Measurements from ENCODE around the gene ABI2. TPM values are rescaled to one million over a fixed set of nuclear protein-coding genes. Genes with fewer than 3 reads are reported as not detected.

ABI2 gene
- total RNA-seq, 1 donor from 2014 or later = 31.7 TPM

GRCh38 chr2:203394519-203395227, 66.5 kb downstream of the ABI2 start:
- no peak overlapping the region for H3K4me3 ChIP-seq
- no peaks in the 10 kb centered on the region for H3K9me3 ChIP-seq
- H3K36me3 ChIP-seq = peaks cover 0 to 5% of the 10 kb centered on the region in 2 donors
- no peak for DNase-seq (ENCODE audit: extremely low spot score in 2 of 2)
- intact Hi-C loops (cut with DNase I) = no loop called here
- no peaks in the 10 kb centered on the region for H3K27me3 ChIP-seq
- H3K4me1 ChIP-seq = no peaks in the 10 kb centered on the region
- H3K27ac ChIP-seq = no peak overlapping the region
- TF ChIP-seq POLR2A (IDR thresholded peaks at IDR 0.05) (no peak), POLR2AphosphoS5 (IDR thresholded peaks at IDR 0.05; ENCODE audit: insufficient read depth in 1 of 2, low read depth in 1 of 2) (no peak), CTCF (IDR thresholded peaks at IDR 0.05) (no peak)

- H3K27me3 ChIP-seq = no peaks in the 10 kb centered on the region
- no peak for DNase-seq (ENCODE audit: extremely low spot score in 2 of 2)
- H3K9me3 ChIP-seq = no peaks in the 10 kb centered on the region
- H3K4me1 ChIP-seq = no peaks in the 10 kb centered on the region
- intact Hi-C loops (cut with DNase I) = no loop called here
- TF ChIP-seq POLR2A (IDR thresholded peaks at IDR 0.05) (no peak), CTCF (IDR thresholded peaks at IDR 0.05) (no peak), POLR2AphosphoS5 (IDR thresholded peaks at IDR 0.05; ENCODE audit: insufficient read depth in 1 of 2, low read depth in 1 of 2) (no peak)
- no peak overlapping the region for H3K27ac ChIP-seq
- H3K4me3 ChIP-seq = no peak overlapping the region
- H3K36me3 ChIP-seq = peaks cover 0 to 5% of the 10 kb centered on the region in 2 donors
Observed at GRCh38 chr2:203395858-203396257, 67.7 kb downstream of the ABI2 start.

- Histone ChIP-seq H3K9me3 (no peaks in the 10 kb centered on the region), H3K4me3 (no peak overlapping the region), H3K36me3 (peaks cover 0 to 5% of the 10 kb centered on the region in 2 donors), H3K27me3 (no peaks in the 10 kb centered on the region), H3K4me1 (no peaks in the 10 kb centered on the region), H3K27ac (no peak overlapping the region)
- intact Hi-C loops (cut with DNase I) = no loop called here
- DNase-seq (ENCODE audit: extremely low spot score in 2 of 2) = no peak
- TF ChIP-seq CTCF (IDR thresholded peaks at IDR 0.05) (no peak), POLR2AphosphoS5 (IDR thresholded peaks at IDR 0.05; ENCODE audit: insufficient read depth in 1 of 2, low read depth in 1 of 2) (no peak), POLR2A (IDR thresholded peaks at IDR 0.05) (no peak)
Observed at GRCh38 chr2:203396667-203397066, 68.5 kb downstream of the ABI2 start.

- H3K4me3 ChIP-seq = no peak overlapping the region
- H3K4me1 ChIP-seq = no peaks in the 10 kb centered on the region
- H3K27me3 ChIP-seq = no peaks in the 10 kb centered on the region
- no peaks in the 10 kb centered on the region for H3K9me3 ChIP-seq
- peaks cover 0 to 9% of the 10 kb centered on the region in 2 donors for H3K36me3 ChIP-seq
- no peak overlapping the region for H3K27ac ChIP-seq
- DNase-seq (ENCODE audit: extremely low spot score in 2 of 2) = no peak
- no peak for TF ChIP-seq POLR2A (IDR thresholded peaks at IDR 0.05)
- TF ChIP-seq POLR2AphosphoS5 (IDR thresholded peaks at IDR 0.05; ENCODE audit: insufficient read depth in 1 of 2, low read depth in 1 of 2) = no peak
- TF ChIP-seq CTCF (IDR thresholded peaks at IDR 0.05) = no peak
- intact Hi-C loops (cut with DNase I) = no loop called here
Observed at GRCh38 chr2:203399031-203399430, 70.8 kb downstream of the ABI2 start.

- intact Hi-C loops (cut with DNase I) = no loop called here
- Histone ChIP-seq H3K36me3 (peaks cover 0 to 4% of the 10 kb centered on the region in 2 donors), H3K4me3 (no peak overlapping the region), H3K4me1 (no peaks in the 10 kb centered on the region), H3K27me3 (no peaks in the 10 kb centered on the region), H3K27ac (no peak overlapping the region), H3K9me3 (no peaks in the 10 kb centered on the region)
- TF ChIP-seq CTCF (IDR thresholded peaks at IDR 0.05) (no peak), POLR2A (IDR thresholded peaks at IDR 0.05) (no peak), POLR2AphosphoS5 (IDR thresholded peaks at IDR 0.05; ENCODE audit: insufficient read depth in 1 of 2, low read depth in 1 of 2) (no peak)
- no peak for DNase-seq (ENCODE audit: extremely low spot score in 2 of 2)
Observed at GRCh38 chr2:203400805-203401585, 72.8 kb downstream of the ABI2 start.

Data from vagina (tissue), 2 donors.